ENCODE data around the gene ACSM4.

The ACSM4 gene

GRCh38 chr12:7339675-7340074 lies 35.8 kb downstream of the ACSM4 start:
- no peak for DNase-seq

GRCh38 chr12:7344833-7345606 lies 41.1 kb downstream of the ACSM4 start:
- peak; percentile 80 to 81 for DNase-seq

GRCh38 chr12:7346551-7347225 lies 42.8 kb downstream of the ACSM4 start:
- peak; percentile 32 to 34 for DNase-seq

GRCh38 chr12:7349418-7349817 lies 45.5 kb downstream of the ACSM4 start:
- no peak for DNase-seq

GRCh38 chr12:7351177-7351576 lies 47.3 kb downstream of the ACSM4 start:
- no peak for DNase-seq

- DNase-seq, result no peak
Observed at GRCh38 chr12:7352661-7353060, 48.8 kb downstream of the ACSM4 start.

GRCh38 chr12:7354529-7354928 lies 50.7 kb downstream of the ACSM4 start:
- DNase-seq, result no peak

GRCh38 chr12:7361265-7361664 lies 57.4 kb downstream of the ACSM4 start:
- no peak for DNase-seq

- no peak for DNase-seq
Observed at GRCh38 chr12:7362734-7363133, 58.9 kb downstream of the ACSM4 start.

GRCh38 chr12:7369274-7369729 lies 65.4 kb downstream of the ACSM4 start:
- DNase-seq, result peak in 1 of 2 donors; percentile 3

GRCh38 chr12:7373226-7373625 lies 69.4 kb downstream of the ACSM4 start:
- no peak for DNase-seq

- DNase-seq, result peak; percentile 68 to 71
Observed at GRCh38 chr12:7374423-7375144, 70.7 kb downstream of the ACSM4 start.

GRCh38 chr12:7375145-7375543 lies 71.3 kb downstream of the ACSM4 start:
- DNase-seq, result no peak

- no peak for DNase-seq
Observed at GRCh38 chr12:7376196-7376595, 72.3 kb downstream of the ACSM4 start.
